ENCODE results near the gene RASAL2. TPM values are rescaled to one million over a fixed set of nuclear protein-coding genes. Genes with fewer than 3 reads are reported as not detected.

The RASAL2 gene
- polyA plus RNA-seq, 2 of the 4 experiments (the other 2 are of a cell fraction) = 7.1 to 17.6 TPM

- TF ChIP-seq NR3C1 (IDR thresholded peaks at IDR 0.05) (no peak), KDM5A (IDR thresholded peaks at IDR 0.05) (no peak), MAX (IDR thresholded peaks at IDR 0.05) (no peak), GATA3 (IDR thresholded peaks at IDR 0.05; ENCODE audit: borderline replicate concordance) (no peak), HES2 (IDR thresholded peaks at IDR 0.05) (no peak), FOXS1 (CRISPR knock-in tag; IDR thresholded peaks at IDR 0.05) (no peak), ZSCAN20 (CRISPR knock-in tag; IDR thresholded peaks at IDR 0.05) (no peak), MYC (IDR thresholded peaks at IDR 0.05; ENCODE audit: borderline replicate concordance, low read length) (no peak), E2F6 (IDR thresholded peaks at IDR 0.05; ENCODE audit: borderline replicate concordance, low read depth) (no peak), MAZ (IDR thresholded peaks at IDR 0.05; ENCODE audit: borderline replicate concordance, low read depth, low read length) (no peak), USF2 (IDR thresholded peaks at IDR 0.05) (no peak), JUNB (IDR thresholded peaks at IDR 0.05) (no peak), HOXB13 (CRISPR knock-in tag; IDR thresholded peaks at IDR 0.05; ENCODE audit: low read depth) (no peak), SMC3 (IDR thresholded peaks at IDR 0.05) (no peak), ZC3H11A (IDR thresholded peaks at IDR 0.05) (no peak), ZFP36 (IDR thresholded peaks at IDR 0.05; ENCODE audit: borderline replicate concordance, partially characterized antibody) (no peak)
- no peak for DNase-seq (ENCODE audit: low read depth in 1 of 2, low spot score in 1 of 2)
- H3K4me1 ChIP-seq = 0 out of 3 replicates have a peak, but pooled peaks cover 3% of the 10 kb centered on the region
- no peak overlapping the region for H3K4me2 ChIP-seq
- ChIA-PET POLR2A (no interaction called here), CTCF (interaction anchor here (0.7 to 7.6 kb wide), 8 partner anchors 9 to 702 kb away, joined by 3 to 51 read pairs (median 14); no protein-coding TSS in a partner anchor)
- 95% methylated on average over 1 of the region's 1 CpG for WGBS (ENCODE audit: missing lambda C conversion rate)
- H3K4me3 ChIP-seq = no peak overlapping the region
- FAIRE-seq = no peak
- H3K27ac ChIP-seq = no peak overlapping the region
- ATAC-seq = no peak
- no peaks in the 10 kb centered on the region for H3K9me3 ChIP-seq
These were observed 207.2 kb downstream of the RASAL2 start for GRCh38 chr1:178301141-178301540.

- ChIA-PET CTCF (interaction anchor here (0.8 to 1.0 kb wide), 3 partner anchors 193 to 236 kb away, joined by 3 to 4 read pairs (median 4); no protein-coding TSS in a partner anchor), POLR2A (no interaction called here)
- ATAC-seq (no peak), DNase-seq (ENCODE audit: low read depth in 1 of 2, low spot score in 1 of 2) (no peak), FAIRE-seq (no peak)
- H3K4me3 ChIP-seq = no peak overlapping the region
- no peak for TF ChIP-seq MAX (IDR thresholded peaks at IDR 0.05)
- peak; percentile 60; the same call in 1 of the 2 replicates for TF ChIP-seq NFE2L2 (conservative IDR thresholded peaks at IDR 0.05; ENCODE audit: low read length)
- TF ChIP-seq HOXB13 (CRISPR knock-in tag; IDR thresholded peaks at IDR 0.05; ENCODE audit: low read depth) = no peak
- no peak for TF ChIP-seq POLR2AphosphoS2 (conservative IDR thresholded peaks at IDR 0.05; ENCODE audit: low read length)
- TF ChIP-seq ZSCAN20 (CRISPR knock-in tag; IDR thresholded peaks at IDR 0.05) = no peak
- TF ChIP-seq RFX5 (IDR thresholded peaks at IDR 0.05) = no peak
- no peak for TF ChIP-seq E2F6 (IDR thresholded peaks at IDR 0.05; ENCODE audit: borderline replicate concordance, low read depth)
- no peak for TF ChIP-seq TFCP2L1 (CRISPR knock-in tag; IDR thresholded peaks at IDR 0.05)
- TF ChIP-seq NR3C1 (IDR thresholded peaks at IDR 0.05) = no peak
- H3K4me2 ChIP-seq = no peak overlapping the region
- no peaks in the 10 kb centered on the region for H3K9me3 ChIP-seq
- 0 out of 3 replicates have a peak, but pooled peaks cover 7% of the 10 kb centered on the region for H3K4me1 ChIP-seq
- no peak overlapping the region for H3K27ac ChIP-seq
- 61% methylated on average over 1 of the region's 1 CpG for WGBS (ENCODE audit: missing lambda C conversion rate)
These were observed 213.4 kb downstream of the RASAL2 start for GRCh38 chr1:178307264-178307663.

- H3K9me3 ChIP-seq = no peaks in the 10 kb centered on the region
- TF ChIP-seq JUNB (IDR thresholded peaks at IDR 0.05) = no peak
- no peak for TF ChIP-seq MYC (IDR thresholded peaks at IDR 0.05; ENCODE audit: borderline replicate concordance, low read length)
- no peak for TF ChIP-seq FOSB (CRISPR knock-in tag; IDR thresholded peaks at IDR 0.05)
- no peak for TF ChIP-seq USF2 (IDR thresholded peaks at IDR 0.05)
- DNase-seq (ENCODE audit: low read depth in 1 of 2, low spot score in 1 of 2) = no peak
- no peak overlapping the region for H3K4me2 ChIP-seq
- ATAC-seq = no peak
- CTCF ChIA-PET = interaction anchor here (1.0 to 6.0 kb wide), 4 partner anchors 10 to 234 kb away, joined by 4 to 51 read pairs (median 7); no protein-coding TSS in a partner anchor
- peak; percentile 59 for FAIRE-seq
- H3K4me3 ChIP-seq = no peak overlapping the region
- POLR2A ChIA-PET = no interaction called here
- H3K4me1 ChIP-seq = 0 out of 3 replicates have a peak, but pooled peaks cover 7% of the 10 kb centered on the region
- no peak overlapping the region for H3K27ac ChIP-seq
These were observed 214.5 kb downstream of the RASAL2 start for GRCh38 chr1:178308438-178308837.

All from A549 (cell line).